SKM-1 treated with dmso at 0.1 percent for 144 hours (cell line): ENCODE results near the gene TEX22.

Experiments
- DNase-seq: peaks from one replicate; lab custom pipeline; 2025; ENCODE audit not compliant: unreplicated experiment; lab: John Stamatoyannopoulos, UW

TEX22 gene

DNA sequence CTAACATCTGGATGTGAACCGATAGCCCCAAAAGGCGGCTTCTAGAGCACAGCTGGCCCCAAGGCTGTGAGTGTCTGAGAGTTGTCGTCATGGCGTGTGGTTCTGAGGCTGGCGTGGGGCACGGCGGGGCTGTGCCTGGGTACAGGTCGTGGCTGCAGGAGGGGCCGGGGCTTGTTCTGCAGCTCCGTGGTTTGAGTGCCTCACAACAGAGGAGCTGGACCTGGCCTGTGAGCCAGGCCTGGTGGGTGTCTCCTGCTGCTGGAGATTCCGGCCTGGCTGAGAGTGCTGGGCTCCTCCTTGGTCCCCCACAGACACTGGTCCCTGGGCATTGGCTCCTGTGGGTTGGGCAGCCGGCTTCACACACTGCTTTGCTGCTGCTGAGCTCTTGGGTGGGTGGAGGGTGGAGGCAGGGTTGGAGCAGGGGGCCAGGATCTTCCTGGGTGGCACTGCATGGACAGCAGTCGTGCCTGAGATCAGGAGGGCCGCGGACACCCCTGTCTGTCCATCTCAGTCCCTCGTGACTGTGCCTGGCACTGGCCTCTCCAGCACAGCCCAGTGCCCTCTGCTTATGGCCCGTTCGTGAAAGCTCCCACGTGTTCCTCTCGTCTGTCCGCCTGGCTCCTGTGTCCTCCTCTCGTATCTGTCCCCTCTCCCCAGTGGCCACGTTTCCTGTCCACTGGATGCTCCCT, 31.8 kb upstream of the TEX22 start:
- no peak for DNase-seq

- no peak for DNase-seq
Observed at GRCh38 chr14:105367116-105368031, 31.0 kb upstream of the TEX22 start.

GRCh38 chr14:105368032-105368417, 30.3 kb upstream of the TEX22 start:
- no peak for DNase-seq

DNA sequence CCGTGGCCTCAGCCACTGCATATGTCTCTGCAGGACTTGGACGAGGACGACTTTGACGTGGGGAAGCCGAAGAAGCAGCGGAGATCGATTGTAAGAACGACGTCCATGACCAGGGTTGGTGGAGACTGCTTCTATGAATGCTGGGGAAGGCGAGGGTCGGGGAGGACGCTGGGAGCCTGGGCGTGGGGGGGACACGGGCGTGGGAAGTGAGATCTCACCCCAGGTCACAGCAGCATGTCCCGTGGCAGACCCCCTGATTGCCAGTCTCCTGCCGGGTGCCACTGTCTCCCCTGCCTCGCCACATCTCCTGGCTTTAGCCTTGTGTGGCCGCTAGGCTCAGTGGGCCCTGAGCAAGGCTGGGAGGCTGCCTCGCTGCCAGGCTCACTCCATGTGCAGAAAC, 29.9 kb upstream of the TEX22 start:
- no peak for DNase-seq

GRCh38 chr14:105368910-105369652, 29.3 kb upstream of the TEX22 start:
- no peak for DNase-seq

- no peak for DNase-seq
Observed at GRCh38 chr14:105369653-105370040, 28.7 kb upstream of the TEX22 start.

DNA sequence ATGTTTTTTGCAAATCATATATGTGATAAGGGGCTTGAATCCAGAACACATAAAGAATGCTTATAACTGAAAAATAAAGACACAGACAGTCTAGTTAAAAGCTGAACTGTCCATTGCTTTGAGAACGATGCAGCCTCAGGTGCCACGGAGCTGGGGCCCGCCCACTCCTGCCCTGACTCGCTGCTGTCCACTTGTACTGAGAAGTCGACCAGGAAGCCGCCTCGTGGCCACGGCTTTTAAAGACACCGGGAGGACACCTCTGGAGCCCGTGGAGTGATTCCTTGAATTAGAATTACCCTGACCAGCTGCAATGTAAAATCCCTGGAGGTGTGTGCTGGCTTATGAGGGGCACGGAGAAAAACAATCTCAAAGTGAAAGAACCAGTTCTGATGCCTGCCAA, 23.9 kb upstream of the TEX22 start:
- DNase-seq = no peak

- peak; percentile 20 for DNase-seq
Observed at GRCh38 chr14:105375635-105376057, 22.7 kb upstream of the TEX22 start.

DNA sequence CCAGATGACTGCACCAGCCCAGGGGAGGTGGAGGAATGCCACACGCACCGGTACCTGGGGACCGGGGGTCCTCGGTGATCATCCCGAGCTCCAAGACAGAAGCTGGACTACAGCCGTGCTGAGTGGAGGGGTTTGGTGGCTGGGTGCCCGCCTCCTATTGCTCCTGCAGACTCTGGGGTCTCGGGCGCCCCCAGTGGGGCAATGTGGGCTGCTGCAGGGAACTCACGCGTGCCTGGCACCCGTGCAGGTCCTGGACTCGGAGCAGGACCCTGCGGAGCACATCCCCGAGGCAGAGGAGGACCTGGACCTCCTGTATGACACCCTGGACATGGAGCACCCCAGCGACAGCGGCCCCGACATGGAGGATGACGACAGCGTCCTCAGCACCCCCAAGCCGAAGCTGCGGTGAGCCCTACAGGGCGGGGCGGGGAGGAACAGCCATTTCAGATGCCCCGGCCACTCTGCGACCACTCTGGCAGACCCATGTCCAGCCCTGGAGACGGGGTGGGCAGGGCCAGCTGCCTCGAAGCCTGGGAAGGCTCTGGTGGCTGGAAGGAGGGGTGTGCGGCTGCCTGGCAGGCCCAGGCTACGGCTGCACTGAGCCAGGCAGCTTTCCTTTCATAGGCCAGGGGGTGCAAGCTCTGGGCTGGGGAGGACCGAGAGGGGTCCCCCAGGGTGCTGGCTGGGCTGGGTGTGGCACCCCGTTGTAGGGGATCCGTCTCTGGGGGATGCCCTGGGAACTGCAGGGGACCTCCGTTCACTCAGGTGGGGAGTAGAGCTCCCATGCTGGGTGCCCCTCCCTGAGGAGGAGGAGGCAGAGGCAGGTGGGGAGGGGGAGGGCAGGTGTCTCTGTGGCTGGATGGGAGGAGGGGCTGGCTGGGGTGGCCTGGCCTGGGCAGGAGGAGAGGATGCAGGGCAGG, 21.6 kb upstream of the TEX22 start:
- DNase-seq = no peak

GRCh38 chr14:105377555-105378182, 20.7 kb upstream of the TEX22 start:
- DNase-seq = no peak

GRCh38 chr14:105378199-105378598, 20.1 kb upstream of the TEX22 start:
- no peak for DNase-seq

- no peak for DNase-seq
Observed at GRCh38 chr14:105378873-105379685, 19.3 kb upstream of the TEX22 start.

GRCh38 chr14:105379946-105380345, 18.4 kb upstream of the TEX22 start:
- no peak for DNase-seq

- no peak for DNase-seq
Observed at GRCh38 chr14:105380756-105381155, 17.6 kb upstream of the TEX22 start.

- DNase-seq = no peak
Observed at GRCh38 chr14:105381446-105382342, 16.6 kb upstream of the TEX22 start.

DNA sequence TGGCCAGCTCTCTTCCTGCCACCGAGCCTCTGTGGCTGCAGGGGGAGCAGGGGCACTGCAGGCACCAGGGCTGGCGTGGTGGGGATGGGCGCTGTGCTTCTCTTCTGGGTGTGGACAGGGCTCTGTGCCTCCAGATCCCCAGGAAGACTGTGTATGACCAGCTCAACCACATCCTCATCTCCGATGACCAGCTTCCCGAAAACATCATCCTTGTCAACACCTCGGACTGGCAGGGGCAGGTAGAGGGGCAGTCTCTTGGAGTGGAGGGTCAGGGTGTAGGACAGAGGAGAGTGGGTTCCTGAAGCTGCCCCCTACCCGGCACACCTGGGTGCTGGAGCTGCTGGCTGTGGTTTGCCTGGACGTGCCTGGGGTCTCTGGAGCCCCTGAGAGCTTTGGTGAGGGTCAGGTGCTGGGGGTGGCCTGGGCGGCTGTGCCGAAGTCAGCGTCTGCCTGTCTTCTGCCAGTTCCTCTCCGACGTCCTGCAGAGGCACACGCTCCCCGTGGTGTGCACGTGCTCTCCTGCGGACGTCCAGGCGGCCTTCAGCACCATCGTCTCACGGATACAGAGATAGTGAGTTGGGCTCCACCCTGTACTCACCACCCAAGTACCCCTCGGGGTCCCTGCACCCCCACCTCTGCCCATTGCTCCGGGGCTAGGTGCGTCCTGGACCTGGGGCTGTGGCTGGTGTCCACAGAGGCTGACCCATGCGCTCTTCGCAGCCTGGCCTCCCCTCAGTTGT, 15.8 kb upstream of the TEX22 start:
- DNase-seq = no peak

DNA sequence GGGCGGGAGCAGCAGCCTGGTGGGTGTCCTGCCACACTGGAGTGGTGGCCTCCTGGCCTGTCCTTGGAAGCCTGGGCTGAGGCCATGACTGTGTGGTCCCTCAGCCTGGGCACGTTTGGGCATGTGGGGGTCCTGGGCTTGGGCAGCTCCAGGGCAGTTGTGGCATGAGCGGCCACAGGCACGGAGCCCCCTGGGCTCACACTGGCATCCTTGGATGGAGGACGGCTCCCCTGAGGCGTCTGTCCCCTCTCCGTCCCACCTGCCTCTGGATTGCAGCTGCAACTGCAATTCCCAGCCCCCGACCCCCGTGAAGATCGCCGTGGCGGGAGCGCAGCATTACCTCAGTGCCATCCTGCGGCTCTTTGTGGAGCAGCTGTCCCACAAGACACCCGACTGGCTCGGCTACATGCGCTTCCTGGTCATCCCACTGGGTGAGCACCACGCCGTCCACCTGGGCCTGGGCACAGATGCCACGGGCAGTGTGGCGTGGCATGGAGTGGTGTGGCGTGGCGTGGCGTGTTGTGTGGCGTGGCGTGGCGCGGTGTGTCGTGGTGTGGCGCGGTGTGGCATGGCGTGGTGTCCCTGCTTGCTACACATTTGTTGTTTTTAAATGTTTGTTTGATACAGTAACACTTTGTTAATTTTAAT, 15.1 kb upstream of the TEX22 start:
- DNase-seq = no peak
